Caco-2 (cell line): ENCODE results near the gene ADD2. TPM values are rescaled to one million over a fixed set of nuclear protein-coding genes. Genes with fewer than 3 reads are reported as not detected.

Experiments
- BruUV-seq: library from RNA; stranded (reverse); fragments of 400-500 nt; replicated peaks from 2 replicates; lab custom pipeline; 2021; lab: Mats Ljungman, UMichigan
- CTCF ChIA-PET: fragments of 300-600 bp; sonication (Branson Sonifier 250); formaldehyde crosslinking; loops from one replicate; lab custom pipeline; 2022; ENCODE audit warnings: antibody characterized with exemption; lab: Charles Lee
- POLR2A ChIA-PET: fragments of 300-600 bp; sonication (Branson Sonifier 250); formaldehyde crosslinking; loops from one replicate; lab custom pipeline; 2022; ENCODE audit warnings: antibody characterized with exemption; lab: Charles Lee
- DNase-seq, 2 experiments: peaks; one replicate each; pipeline versions ENCODE4 v3.0.0 to v3.0.0-alpha.2; 2020 to 2022
- H3K27me3 ChIP-seq: replicated peaks from 2 replicates; pipeline ENCODE4 v1.6.0; 2011; ENCODE audit warnings: low read length; ENCODE audit not compliant: control insufficient read depth, insufficient read depth
- H3K36me3 ChIP-seq: 2 replicates; pipeline ENCODE4 v1.5.1; 2011; ENCODE audit warnings: low read length; ENCODE audit not compliant: control insufficient read depth, insufficient read depth
- H3K4me1 ChIP-seq: fragments of 250-450 bp; sonication (Bioruptor Pico); 2 replicates; pipeline ENCODE4 v1.5.1; 2020; ENCODE audit warnings: mild to moderate bottlenecking
- H3K4me3 ChIP-seq: 2 replicates; pipeline ENCODE4 v1.5.1; 2011; ENCODE audit warnings: low read depth, mild to moderate bottlenecking, control low read depth, low read length
- H3K9me3 ChIP-seq: fragments of 250-450 bp; sonication (Bioruptor Pico); 2 replicates; pipeline ENCODE4 v1.5.1; 2020; ENCODE audit warnings: mild to moderate bottlenecking, moderate library complexity
- H3K27ac Mint-ChIP-seq: one replicate; pipeline ENCODE4 v1.8.0; 2022; ENCODE audit warnings: mixed read lengths; ENCODE audit not compliant: unreplicated experiment
- H3K27me3 Mint-ChIP-seq: one replicate; pipeline ENCODE4 v1.8.0; 2022; ENCODE audit warnings: mixed read lengths; ENCODE audit not compliant: insufficient read depth, unreplicated experiment
- H3K36me3 Mint-ChIP-seq: one replicate; pipeline ENCODE4 v1.8.0; 2022; ENCODE audit warnings: mild to moderate bottlenecking, mixed read lengths; ENCODE audit not compliant: insufficient read depth, unreplicated experiment
- H3K4me1 Mint-ChIP-seq: one replicate; pipeline ENCODE4 v1.8.0; 2022; ENCODE audit warnings: low read depth, mixed read lengths; ENCODE audit not compliant: unreplicated experiment
- H3K4me3 Mint-ChIP-seq: one replicate; pipeline ENCODE4 v1.8.0; 2022; ENCODE audit warnings: mild to moderate bottlenecking, moderate library complexity, mixed read lengths; ENCODE audit not compliant: unreplicated experiment
- H3K9me3 Mint-ChIP-seq: one replicate; pipeline ENCODE4 v1.8.0; 2022; ENCODE audit warnings: mixed read lengths; ENCODE audit not compliant: unreplicated experiment
- intact Hi-C: fragments of 100-400 bp; cut with micrococcal nuclease; formaldehyde crosslinking; loops from one replicate; pipeline ENCODE4 v1.10.0; 2022; ENCODE audit not compliant: unreplicated experiment
- total RNA-seq: library from RNA; stranded (reverse); gene quantifications from 2 replicates; pipeline ENCODE4 v1.2.3, GENCODE V29; 2022
- TF ChIP-seq, protein P1 (sequence below), 2 experiments: fragments of 200-600 bp in 1 of 2; IDR thresholded peaks; 1 replicate in 1 of 2; 2 replicates in 1 of 2; pipeline versions ENCODE4 v1.5.1 to v1.8.0; 2011 to 2022; ENCODE audit warnings: antibody characterized with exemption in 1 of 2, control low read depth in 1 of 2, inconsistent platforms in 1 of 2, low read depth in 1 of 2, low read length in 1 of 2, mild to moderate bottlenecking in 1 of 2, moderate library complexity in 1 of 2; ENCODE audit not compliant: insufficient read depth in 1 of 2, severe bottlenecking in 1 of 2, unreplicated experiment in 1 of 2

Gene ADD2
- total RNA-seq, 1 experiment from 2014 or later = not detected

DNA sequence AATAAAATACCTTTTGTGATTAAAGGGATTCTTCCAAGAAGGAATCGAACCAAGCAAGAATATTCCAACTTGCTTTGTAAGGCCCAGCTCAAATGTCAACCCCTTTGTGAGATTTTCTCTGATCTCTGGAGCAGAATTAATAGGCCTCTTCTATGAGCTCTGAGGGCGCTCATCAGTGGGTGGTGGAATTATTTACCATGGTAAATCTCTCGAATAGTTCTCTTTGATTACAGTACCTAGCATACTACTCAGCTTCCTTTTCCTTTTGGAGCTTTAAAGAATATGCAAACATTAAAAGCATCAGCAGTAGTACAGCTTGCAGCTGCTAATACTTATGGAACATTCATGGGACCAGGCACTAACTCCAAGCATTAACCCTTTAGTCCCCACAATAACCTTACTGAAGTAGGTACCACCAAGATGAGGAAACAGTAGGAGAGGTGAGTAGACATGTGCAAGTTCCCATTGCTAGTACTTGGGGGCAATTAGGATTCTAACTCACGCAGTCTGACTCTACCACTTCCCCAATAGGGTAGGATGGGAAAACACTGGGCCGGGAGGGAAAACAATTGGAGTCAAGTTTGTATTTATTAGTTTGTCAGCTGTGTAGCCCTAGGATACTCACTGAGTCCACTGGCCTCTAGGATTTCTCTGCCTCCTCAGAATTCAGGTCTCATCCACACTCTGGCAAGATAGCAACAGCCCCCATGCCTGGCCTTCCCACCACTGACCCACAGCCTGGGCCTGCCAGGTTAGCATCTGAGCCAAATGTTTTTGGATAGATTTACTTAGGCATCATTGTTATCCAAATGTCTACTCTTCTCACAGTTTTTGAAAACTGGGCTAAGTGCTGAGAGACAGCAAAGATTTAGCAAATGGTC lies 21.7 kb downstream of the ADD2 start:
- no TSS peak for BruUV-seq

DNA sequence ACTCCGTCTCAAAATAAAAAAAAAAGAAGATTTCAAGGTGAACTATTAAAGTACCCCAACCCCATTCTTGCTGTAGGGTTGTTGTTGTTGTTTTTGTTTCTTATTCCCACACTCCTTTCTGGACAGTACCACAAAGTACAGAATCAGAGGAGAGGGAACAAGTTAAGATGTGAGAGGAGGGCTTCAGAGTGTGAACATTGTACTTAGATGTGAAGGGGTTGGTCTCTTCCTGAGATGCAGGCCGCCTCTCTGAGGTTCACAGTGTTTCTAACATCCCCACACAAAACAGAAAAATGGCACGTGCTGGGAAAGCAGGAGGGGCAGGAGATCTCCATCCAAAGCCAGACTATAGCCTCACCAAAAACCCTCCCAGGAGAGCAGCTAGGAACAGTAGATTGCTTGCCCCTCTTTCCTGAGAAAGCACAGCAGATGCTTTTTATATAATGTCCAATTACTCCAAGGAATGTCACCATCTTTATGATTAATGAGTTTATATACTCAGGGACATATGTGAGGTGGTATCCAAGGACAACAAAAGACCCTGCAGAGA lies 22.6 kb downstream of the ADD2 start:
- DNase-seq = no peak
- Histone ChIP-seq H3K27me3 (no peaks in the 10 kb centered on the region), H3K36me3 (no peaks in the 10 kb centered on the region), H3K9me3 (no peaks in the 10 kb centered on the region), H3K4me3 (no peak overlapping the region), H3K4me1 (no peaks in the 10 kb centered on the region)
- H3K27ac Mint-ChIP-seq = no peak overlapping the region
- H3K9me3 Mint-ChIP-seq = peaks cover 10% of the 10 kb centered on the region
- ChIA-PET CTCF (no interaction called here), POLR2A (no interaction called here)
- intact Hi-C loops = no loop called here
- BruUV-seq = no TSS peak
- no peak overlapping the region for H3K4me3 Mint-ChIP-seq
- H3K36me3 Mint-ChIP-seq = no peaks in the 10 kb centered on the region
- peaks cover 20% of the 10 kb centered on the region for H3K27me3 Mint-ChIP-seq
- no peaks in the 10 kb centered on the region for H3K4me1 Mint-ChIP-seq
- TF ChIP-seq, protein P1, sequence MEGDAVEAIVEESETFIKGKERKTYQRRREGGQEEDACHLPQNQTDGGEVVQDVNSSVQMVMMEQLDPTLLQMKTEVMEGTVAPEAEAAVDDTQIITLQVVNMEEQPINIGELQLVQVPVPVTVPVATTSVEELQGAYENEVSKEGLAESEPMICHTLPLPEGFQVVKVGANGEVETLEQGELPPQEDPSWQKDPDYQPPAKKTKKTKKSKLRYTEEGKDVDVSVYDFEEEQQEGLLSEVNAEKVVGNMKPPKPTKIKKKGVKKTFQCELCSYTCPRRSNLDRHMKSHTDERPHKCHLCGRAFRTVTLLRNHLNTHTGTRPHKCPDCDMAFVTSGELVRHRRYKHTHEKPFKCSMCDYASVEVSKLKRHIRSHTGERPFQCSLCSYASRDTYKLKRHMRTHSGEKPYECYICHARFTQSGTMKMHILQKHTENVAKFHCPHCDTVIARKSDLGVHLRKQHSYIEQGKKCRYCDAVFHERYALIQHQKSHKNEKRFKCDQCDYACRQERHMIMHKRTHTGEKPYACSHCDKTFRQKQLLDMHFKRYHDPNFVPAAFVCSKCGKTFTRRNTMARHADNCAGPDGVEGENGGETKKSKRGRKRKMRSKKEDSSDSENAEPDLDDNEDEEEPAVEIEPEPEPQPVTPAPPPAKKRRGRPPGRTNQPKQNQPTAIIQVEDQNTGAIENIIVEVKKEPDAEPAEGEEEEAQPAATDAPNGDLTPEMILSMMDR (IDR thresholded peaks at IDR 0.05; ENCODE audit: insufficient read depth in 1 of 2, low read depth in 1 of 2, low read length in 1 of 2, severe bottlenecking in 1 of 2, unreplicated experiment in 1 of 2) = no peak

More for the DNA sequence above, 21.7 kb downstream of the ADD2 start:
- peaks cover 15% of the 10 kb centered on the region for H3K27me3 Mint-ChIP-seq
- DNase-seq = no peak
- Histone ChIP-seq H3K4me3 (no peak overlapping the region), H3K9me3 (no peaks in the 10 kb centered on the region), H3K27me3 (no peaks in the 10 kb centered on the region), H3K36me3 (no peaks in the 10 kb centered on the region), H3K4me1 (no peaks in the 10 kb centered on the region)
- peaks cover 10% of the 10 kb centered on the region for H3K9me3 Mint-ChIP-seq
- TF ChIP-seq, protein P1 (IDR thresholded peaks at IDR 0.05; ENCODE audit: insufficient read depth in 1 of 2, low read depth in 1 of 2, low read length in 1 of 2, severe bottlenecking in 1 of 2, unreplicated experiment in 1 of 2) = no peak
- CTCF ChIA-PET = no interaction called here
- H3K27ac Mint-ChIP-seq = no peak overlapping the region
- H3K36me3 Mint-ChIP-seq = no peaks in the 10 kb centered on the region
- POLR2A ChIA-PET = no interaction called here
- H3K4me1 Mint-ChIP-seq = no peaks in the 10 kb centered on the region
- intact Hi-C loops = no loop called here
- H3K4me3 Mint-ChIP-seq = no peak overlapping the region

- H3K4me1 ChIP-seq = no peaks in the 10 kb centered on the region
- Mint-ChIP-seq H3K27ac (no peak overlapping the region), H3K4me3 (no peak overlapping the region), H3K36me3 (no peaks in the 10 kb centered on the region), H3K9me3 (peaks cover 10% of the 10 kb centered on the region), H3K27me3 (peaks cover 17% of the 10 kb centered on the region), H3K4me1 (no peaks in the 10 kb centered on the region)
- intact Hi-C loops = no loop called here
- H3K9me3 ChIP-seq = no peaks in the 10 kb centered on the region
- TF ChIP-seq, protein P1 (IDR thresholded peaks at IDR 0.05; ENCODE audit: insufficient read depth in 1 of 2, low read depth in 1 of 2, low read length in 1 of 2, severe bottlenecking in 1 of 2, unreplicated experiment in 1 of 2) = no peak
- ChIA-PET POLR2A (no interaction called here), CTCF (no interaction called here)
- no peaks in the 10 kb centered on the region for H3K27me3 ChIP-seq
- H3K4me3 ChIP-seq = no peak overlapping the region
- BruUV-seq = no TSS peak
- no peak for DNase-seq
- H3K36me3 ChIP-seq = no peaks in the 10 kb centered on the region
Measured at GRCh38 chr2:70744397-70744796, 23.6 kb downstream of the ADD2 start.
